Measurements from ENCODE around the gene ATRX.
"Not testable (repeated sequence)": the region's sequence is repeated elsewhere in the genome, so short reads cannot be mapped to it uniquely, and the experiment has no call there.

ATRX gene, protein sequence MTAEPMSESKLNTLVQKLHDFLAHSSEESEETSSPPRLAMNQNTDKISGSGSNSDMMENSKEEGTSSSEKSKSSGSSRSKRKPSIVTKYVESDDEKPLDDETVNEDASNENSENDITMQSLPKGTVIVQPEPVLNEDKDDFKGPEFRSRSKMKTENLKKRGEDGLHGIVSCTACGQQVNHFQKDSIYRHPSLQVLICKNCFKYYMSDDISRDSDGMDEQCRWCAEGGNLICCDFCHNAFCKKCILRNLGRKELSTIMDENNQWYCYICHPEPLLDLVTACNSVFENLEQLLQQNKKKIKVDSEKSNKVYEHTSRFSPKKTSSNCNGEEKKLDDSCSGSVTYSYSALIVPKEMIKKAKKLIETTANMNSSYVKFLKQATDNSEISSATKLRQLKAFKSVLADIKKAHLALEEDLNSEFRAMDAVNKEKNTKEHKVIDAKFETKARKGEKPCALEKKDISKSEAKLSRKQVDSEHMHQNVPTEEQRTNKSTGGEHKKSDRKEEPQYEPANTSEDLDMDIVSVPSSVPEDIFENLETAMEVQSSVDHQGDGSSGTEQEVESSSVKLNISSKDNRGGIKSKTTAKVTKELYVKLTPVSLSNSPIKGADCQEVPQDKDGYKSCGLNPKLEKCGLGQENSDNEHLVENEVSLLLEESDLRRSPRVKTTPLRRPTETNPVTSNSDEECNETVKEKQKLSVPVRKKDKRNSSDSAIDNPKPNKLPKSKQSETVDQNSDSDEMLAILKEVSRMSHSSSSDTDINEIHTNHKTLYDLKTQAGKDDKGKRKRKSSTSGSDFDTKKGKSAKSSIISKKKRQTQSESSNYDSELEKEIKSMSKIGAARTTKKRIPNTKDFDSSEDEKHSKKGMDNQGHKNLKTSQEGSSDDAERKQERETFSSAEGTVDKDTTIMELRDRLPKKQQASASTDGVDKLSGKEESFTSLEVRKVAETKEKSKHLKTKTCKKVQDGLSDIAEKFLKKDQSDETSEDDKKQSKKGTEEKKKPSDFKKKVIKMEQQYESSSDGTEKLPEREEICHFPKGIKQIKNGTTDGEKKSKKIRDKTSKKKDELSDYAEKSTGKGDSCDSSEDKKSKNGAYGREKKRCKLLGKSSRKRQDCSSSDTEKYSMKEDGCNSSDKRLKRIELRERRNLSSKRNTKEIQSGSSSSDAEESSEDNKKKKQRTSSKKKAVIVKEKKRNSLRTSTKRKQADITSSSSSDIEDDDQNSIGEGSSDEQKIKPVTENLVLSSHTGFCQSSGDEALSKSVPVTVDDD (N-terminal part only)

DNA sequence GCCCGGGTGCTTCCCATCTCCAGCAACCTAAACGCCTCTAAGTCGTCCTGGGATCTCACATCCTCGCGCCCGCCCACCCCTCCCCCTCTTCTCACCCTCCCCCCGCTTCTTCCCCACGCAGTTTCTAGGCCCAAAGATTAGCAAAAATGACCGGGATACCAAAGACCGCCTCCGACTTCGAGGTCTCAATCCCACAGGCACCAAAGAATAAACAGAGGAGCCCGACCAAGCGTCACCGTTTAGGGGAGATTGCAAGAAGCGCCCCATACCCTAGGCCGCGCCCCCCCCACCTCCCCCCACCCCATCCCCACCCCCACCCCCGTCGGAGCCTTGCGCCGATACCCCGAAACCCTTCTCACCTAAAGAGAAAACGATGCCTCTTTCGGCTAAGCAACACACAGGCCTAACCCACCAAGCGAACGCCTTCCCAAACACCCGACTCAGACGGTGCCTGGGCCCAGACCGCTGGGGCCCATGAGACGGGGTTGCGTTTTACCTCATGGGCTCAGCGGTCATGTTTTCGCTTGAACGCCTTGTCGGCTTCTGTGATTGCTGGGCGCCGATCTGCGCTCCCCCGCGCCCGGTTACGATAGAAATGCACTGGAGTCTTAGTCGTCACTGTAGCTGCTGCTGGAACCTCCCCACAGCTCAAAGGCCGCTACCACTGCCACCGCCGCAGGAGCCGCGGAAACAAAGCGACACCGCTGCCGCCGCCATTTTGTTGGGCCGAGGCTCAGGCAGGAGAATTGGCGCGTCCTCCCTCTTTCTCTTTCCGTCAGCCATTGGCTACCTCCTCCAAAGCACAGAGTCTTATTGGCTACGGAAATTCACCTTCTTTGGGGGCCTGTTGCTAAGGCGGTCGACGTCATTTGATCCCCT is at the start of gene ATRX:
ATRX (minus strand) TSS at position 731 of the 879 bp plus-strand sequence; CDS start at position 516, 215 bp downstream.
- Histone ChIP-seq H3K4me1 (ENCODE audit: control insufficient read depth, insufficient read depth, low read length) (no peaks in the 10 kb centered on the region), H3K9me3 (ENCODE audit: control insufficient read depth, low read length) (no peaks in the 10 kb centered on the region), H3K9ac (ENCODE audit: low read length) (peak within 1 kb of the TSS; percentile 89)

DNA sequence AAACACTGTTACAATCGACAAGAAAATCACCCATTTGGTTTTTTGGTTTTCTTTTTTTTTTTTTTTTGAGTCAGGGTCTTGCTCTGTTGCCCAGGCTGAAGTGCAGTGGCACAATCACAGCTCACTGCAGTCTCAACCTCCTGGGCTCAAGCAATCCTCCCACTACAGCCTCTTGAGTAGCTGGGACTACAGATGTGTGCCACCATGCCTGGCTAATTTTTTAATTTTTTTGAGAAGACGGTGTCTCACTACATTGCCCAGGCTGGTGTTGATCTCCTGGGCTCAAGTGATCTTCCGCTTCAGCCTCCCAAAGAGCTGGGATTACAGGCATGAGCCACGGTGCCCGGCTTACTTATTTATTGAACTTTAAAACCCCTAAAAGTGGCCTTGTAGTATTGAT is 45.5 kb upstream of the ATRX start:
- not testable (repeated sequence) for H3K36me3 ChIP-seq (ENCODE audit: control insufficient read depth, insufficient read depth, low read length); H3K27me3 ChIP-seq (ENCODE audit: control insufficient read depth, insufficient read depth, low read length); H3K9me3 ChIP-seq (ENCODE audit: control insufficient read depth, low read length); H3K4me1 ChIP-seq (ENCODE audit: control insufficient read depth, insufficient read depth, low read length); H3K4me3 ChIP-seq (ENCODE audit: low read length); H3K9ac ChIP-seq (ENCODE audit: low read length)

More for the DNA sequence above, at the start of gene ATRX:
- no peaks in the 10 kb centered on the region for H3K27me3 ChIP-seq (ENCODE audit: control insufficient read depth, insufficient read depth, low read length)
- peak within 1 kb of the TSS; percentile 41 for H3K4me3 ChIP-seq (ENCODE audit: low read length)
- H3K36me3 ChIP-seq (ENCODE audit: control insufficient read depth, insufficient read depth, low read length), result no peaks in the 10 kb centered on the region

DNA sequence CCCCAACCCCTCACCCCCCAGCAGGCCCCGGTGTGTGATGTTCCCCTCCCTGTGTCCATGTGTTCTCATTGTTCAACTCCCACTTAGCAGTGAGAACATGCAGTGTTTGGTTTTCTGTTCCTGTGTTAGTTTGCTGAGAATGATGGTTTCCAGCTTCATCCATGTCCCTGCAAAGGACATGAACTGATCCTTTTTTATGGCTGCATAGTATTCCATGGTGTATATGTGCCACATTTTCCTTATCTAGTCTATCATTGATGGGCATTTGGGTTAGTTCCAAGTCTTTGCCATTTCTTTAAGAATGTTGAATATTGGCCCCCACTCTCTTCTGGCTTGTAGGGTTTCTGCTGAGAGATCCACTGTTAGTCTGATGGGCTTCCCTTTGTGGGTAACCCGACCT is 36.0 kb upstream of the ATRX start:
- not testable (repeated sequence) for H3K4me3 ChIP-seq (ENCODE audit: low read length); H3K9me3 ChIP-seq (ENCODE audit: control insufficient read depth, low read length); H3K36me3 ChIP-seq (ENCODE audit: control insufficient read depth, insufficient read depth, low read length)

DNA sequence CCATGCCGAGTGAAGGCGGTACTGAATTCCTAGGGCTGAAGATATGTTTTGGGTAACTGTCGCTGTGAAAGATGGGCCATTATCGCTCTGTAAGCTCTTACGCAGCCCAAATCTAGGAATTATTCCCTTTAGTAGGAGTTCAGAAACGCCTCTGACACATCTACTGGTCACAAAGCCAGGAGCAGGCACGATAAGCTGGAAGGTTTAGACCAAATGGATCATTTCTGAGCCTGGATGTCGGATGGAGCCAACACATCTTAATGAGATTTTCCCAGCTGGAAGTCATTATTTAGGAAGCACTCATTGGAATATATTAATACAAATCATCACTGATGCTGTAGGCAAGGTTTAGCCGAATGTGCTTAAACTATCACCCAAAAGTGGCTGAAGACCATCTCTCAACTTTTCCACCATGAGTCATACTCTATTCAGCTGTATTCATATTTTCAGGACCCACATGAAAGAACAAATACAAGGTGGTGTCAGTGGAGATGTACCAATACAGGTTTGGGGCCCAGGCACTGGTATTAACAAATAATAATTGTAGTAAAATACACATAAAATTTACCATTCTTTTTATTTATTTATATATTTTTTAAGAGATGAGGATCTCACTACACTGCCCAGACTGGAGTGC is 34.2 kb upstream of the ATRX start:
- no peaks in the 10 kb centered on the region for H3K36me3 ChIP-seq (ENCODE audit: control insufficient read depth, insufficient read depth, low read length)

More for the DNA sequence above, 36.0 kb upstream of the ATRX start:
- H3K4me1 ChIP-seq (ENCODE audit: control insufficient read depth, insufficient read depth, low read length); H3K27me3 ChIP-seq (ENCODE audit: control insufficient read depth, insufficient read depth, low read length); H3K9ac ChIP-seq (ENCODE audit: low read length): not testable (repeated sequence)

DNA sequence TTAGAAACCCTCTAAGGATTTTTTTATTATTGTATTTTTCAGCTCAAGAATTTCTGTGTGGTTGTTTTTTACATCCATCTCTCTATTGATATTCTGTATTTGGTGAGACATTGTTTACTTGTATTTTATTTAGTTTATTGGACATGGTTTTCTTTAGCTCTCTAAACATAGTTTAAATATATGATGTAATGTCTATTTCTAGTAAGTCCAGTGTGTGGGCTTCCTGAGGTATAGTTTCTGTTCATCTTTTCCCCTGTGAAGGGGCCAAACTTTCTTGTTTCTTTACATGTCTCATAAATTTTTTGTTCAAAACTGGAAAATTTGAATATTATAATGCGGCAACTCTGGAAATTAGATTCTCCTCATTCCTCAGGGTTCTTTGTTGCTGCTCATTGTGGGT is 28.2 kb upstream of the ATRX start:
- Histone ChIP-seq H3K36me3 (ENCODE audit: control insufficient read depth, insufficient read depth, low read length) (no peaks in the 10 kb centered on the region), H3K4me3 (ENCODE audit: low read length) (no peak overlapping the region), H3K9ac (ENCODE audit: low read length) (no peak overlapping the region), H3K27me3 (ENCODE audit: control insufficient read depth, insufficient read depth, low read length) (no peaks in the 10 kb centered on the region), H3K9me3 (ENCODE audit: control insufficient read depth, low read length) (no peaks in the 10 kb centered on the region), H3K4me1 (ENCODE audit: control insufficient read depth, insufficient read depth, low read length) (no peaks in the 10 kb centered on the region)

More for the DNA sequence above, 34.2 kb upstream of the ATRX start:
- no peaks in the 10 kb centered on the region for H3K27me3 ChIP-seq (ENCODE audit: control insufficient read depth, insufficient read depth, low read length)
- no peaks in the 10 kb centered on the region for H3K4me1 ChIP-seq (ENCODE audit: control insufficient read depth, insufficient read depth, low read length)
- no peak overlapping the region for H3K9ac ChIP-seq (ENCODE audit: low read length)
- H3K9me3 ChIP-seq (ENCODE audit: control insufficient read depth, low read length), result no peaks in the 10 kb centered on the region
- no peak overlapping the region for H3K4me3 ChIP-seq (ENCODE audit: low read length)

DNA sequence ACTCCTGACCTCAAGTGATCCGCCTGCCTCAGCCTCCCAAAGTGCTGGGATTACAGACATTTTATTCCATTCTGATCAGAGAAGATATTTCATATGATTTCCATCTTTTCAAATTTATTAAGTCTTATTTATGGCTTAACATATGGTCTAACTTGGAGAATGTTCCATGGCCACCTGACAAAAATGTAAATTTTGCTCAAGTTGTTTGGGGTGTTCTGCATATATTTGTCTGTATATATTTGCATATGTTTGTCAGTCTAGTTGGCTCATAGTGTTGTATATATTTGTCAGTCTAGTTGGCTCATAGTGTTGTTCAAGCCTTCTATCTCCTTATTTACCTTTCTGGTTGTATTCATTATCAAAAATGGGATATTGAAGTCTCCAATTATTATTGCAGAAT is 16.2 kb upstream of the ATRX start:
- Histone ChIP-seq H3K27me3 (ENCODE audit: control insufficient read depth, insufficient read depth, low read length) (no peaks in the 10 kb centered on the region), H3K9ac (ENCODE audit: low read length) (no peak overlapping the region), H3K4me3 (ENCODE audit: low read length) (no peak overlapping the region), H3K36me3 (ENCODE audit: control insufficient read depth, insufficient read depth, low read length) (no peaks in the 10 kb centered on the region), H3K4me1 (ENCODE audit: control insufficient read depth, insufficient read depth, low read length) (no peaks in the 10 kb centered on the region), H3K9me3 (ENCODE audit: control insufficient read depth, low read length) (no peaks in the 10 kb centered on the region)

DNA sequence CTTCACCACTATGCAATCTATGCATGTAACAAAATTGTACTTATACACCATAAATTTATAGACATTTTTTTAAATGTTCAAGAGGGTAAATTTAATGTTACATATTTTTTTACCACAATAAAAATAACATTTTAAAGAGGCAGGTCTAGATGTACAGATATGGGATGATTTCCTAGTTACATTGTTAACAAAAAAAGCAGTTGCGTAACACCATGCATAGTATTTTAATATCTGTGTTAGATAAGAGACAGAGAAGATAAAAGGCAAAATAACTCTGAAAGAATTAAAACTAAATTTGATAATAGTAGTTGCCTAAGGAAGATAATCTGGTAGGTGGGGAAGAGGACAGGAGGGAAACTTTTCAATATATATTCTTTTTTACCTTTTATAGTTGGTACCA is 9.1 kb upstream of the ATRX start:
- H3K36me3 ChIP-seq (ENCODE audit: control insufficient read depth, insufficient read depth, low read length), result no peaks in the 10 kb centered on the region
- H3K27me3 ChIP-seq (ENCODE audit: control insufficient read depth, insufficient read depth, low read length), result no peaks in the 10 kb centered on the region
- no peak overlapping the region for H3K9ac ChIP-seq (ENCODE audit: low read length)
- H3K4me1 ChIP-seq (ENCODE audit: control insufficient read depth, insufficient read depth, low read length), result no peaks in the 10 kb centered on the region
- no peaks in the 10 kb centered on the region for H3K9me3 ChIP-seq (ENCODE audit: control insufficient read depth, low read length)
- H3K4me3 ChIP-seq (ENCODE audit: low read length), result no peak overlapping the region

DNA sequence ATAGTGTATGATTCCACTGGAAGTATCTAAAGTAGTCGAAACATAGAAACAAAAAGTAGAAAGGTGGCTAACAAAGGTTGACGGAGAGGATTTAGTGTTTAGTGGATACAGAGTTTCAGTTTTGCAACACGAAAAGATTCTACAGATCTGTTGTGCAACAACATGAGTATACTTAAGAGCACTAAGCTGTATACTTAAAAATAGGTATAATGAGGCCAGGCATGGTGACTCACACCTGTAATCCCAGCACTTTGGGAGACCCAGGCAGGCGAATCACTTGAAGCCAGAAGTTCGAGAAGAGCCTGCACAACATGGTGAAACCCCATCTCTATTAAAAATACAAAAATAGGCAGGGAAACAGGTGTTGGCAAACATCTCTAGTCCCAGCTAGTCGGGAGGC is 7.9 kb upstream of the ATRX start:
- no peaks in the 10 kb centered on the region for H3K9me3 ChIP-seq (ENCODE audit: control insufficient read depth, low read length)
- no peaks in the 10 kb centered on the region for H3K36me3 ChIP-seq (ENCODE audit: control insufficient read depth, insufficient read depth, low read length)
- no peak overlapping the region for H3K9ac ChIP-seq (ENCODE audit: low read length)
- H3K27me3 ChIP-seq (ENCODE audit: control insufficient read depth, insufficient read depth, low read length), result no peaks in the 10 kb centered on the region
- H3K4me3 ChIP-seq (ENCODE audit: low read length), result no peak overlapping the region
- no peaks in the 10 kb centered on the region for H3K4me1 ChIP-seq (ENCODE audit: control insufficient read depth, insufficient read depth, low read length)

DNA sequence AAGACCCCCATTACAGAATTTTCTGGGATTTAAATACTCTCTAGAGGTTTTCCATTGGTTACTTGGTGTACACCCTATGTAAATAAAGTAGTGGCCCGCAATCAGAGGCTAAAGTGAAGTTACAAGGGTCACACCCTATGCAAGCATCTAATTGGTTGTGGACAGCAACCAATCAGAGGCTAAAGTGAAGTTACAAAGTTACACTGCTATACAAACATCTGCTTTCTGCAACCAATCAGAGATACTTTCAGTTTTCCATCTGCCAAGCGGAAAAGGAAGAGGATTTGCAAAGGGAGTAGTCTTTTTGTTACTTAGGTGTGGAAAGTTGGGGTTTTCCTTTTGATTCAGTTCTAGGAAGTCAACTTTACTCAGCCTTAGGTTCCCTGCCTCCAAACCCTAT is 2.0 kb upstream of the ATRX start:
- Histone ChIP-seq H3K27me3 (ENCODE audit: control insufficient read depth, insufficient read depth, low read length) (no peaks in the 10 kb centered on the region), H3K4me3 (ENCODE audit: low read length) (no peak overlapping the region), H3K9me3 (ENCODE audit: control insufficient read depth, low read length) (no peaks in the 10 kb centered on the region), H3K4me1 (ENCODE audit: control insufficient read depth, insufficient read depth, low read length) (no peaks in the 10 kb centered on the region), H3K36me3 (ENCODE audit: control insufficient read depth, insufficient read depth, low read length) (no peaks in the 10 kb centered on the region), H3K9ac (ENCODE audit: low read length) (no peak overlapping the region)

DNA sequence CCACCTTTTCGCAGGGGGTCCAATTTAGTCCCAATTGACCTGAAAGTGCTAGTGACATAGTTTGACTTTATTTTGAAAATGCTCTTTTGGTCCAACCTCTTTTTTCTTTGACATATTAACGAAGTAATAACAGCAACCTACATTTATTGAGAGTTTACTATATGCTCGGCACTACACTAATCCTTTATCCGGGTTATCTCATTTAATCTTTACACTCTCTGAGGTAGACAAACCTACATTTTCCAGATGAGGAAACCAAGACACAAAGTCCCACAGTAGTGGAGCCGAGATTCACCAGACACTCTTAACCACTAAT is 307 bp upstream of the ATRX start:
- H3K36me3 ChIP-seq (ENCODE audit: control insufficient read depth, insufficient read depth, low read length), result no peaks in the 10 kb centered on the region
- H3K9ac ChIP-seq (ENCODE audit: low read length), result peak overlapping the region; percentile 89
- no peaks in the 10 kb centered on the region for H3K27me3 ChIP-seq (ENCODE audit: control insufficient read depth, insufficient read depth, low read length)
- H3K4me1 ChIP-seq (ENCODE audit: control insufficient read depth, insufficient read depth, low read length), result no peaks in the 10 kb centered on the region
- H3K9me3 ChIP-seq (ENCODE audit: control insufficient read depth, low read length), result no peaks in the 10 kb centered on the region
- peak overlapping the region; percentile 41 for H3K4me3 ChIP-seq (ENCODE audit: low read length)

DNA sequence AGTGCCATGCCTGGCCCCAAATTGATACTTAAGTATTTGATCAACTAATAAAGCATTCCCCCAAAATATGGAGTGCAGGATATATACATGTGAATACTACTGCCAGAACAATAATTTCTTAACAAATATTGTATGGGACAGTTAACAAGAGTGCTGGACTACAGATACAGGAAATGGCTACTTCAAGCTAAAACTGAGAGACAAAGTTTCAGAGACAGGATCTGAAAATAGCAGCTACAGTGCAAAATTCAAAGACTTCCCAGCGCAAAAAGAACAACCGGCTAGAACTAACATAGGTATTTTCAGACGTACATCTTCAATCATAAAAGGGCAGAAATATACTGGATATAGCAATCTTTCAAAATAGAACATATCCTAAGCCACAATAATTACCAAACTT is 6.3 kb downstream of the ATRX start:
- Histone ChIP-seq H3K9me3 (ENCODE audit: control insufficient read depth, low read length) (no peaks in the 10 kb centered on the region), H3K4me1 (ENCODE audit: control insufficient read depth, insufficient read depth, low read length) (no peaks in the 10 kb centered on the region), H3K27me3 (ENCODE audit: control insufficient read depth, insufficient read depth, low read length) (no peaks in the 10 kb centered on the region), H3K4me3 (ENCODE audit: low read length) (no peak overlapping the region), H3K9ac (ENCODE audit: low read length) (no peak overlapping the region), H3K36me3 (ENCODE audit: control insufficient read depth, insufficient read depth, low read length) (no peaks in the 10 kb centered on the region)
